Measurements from ENCODE around the gene PHF20. TPM values are rescaled to one million over a fixed set of nuclear protein-coding genes. Genes with fewer than 3 reads are reported as not detected.

Gene PHF20
- total and polyA plus RNA-seq, 2 of the 8 experiments (the other 6 are each of a cell fraction or from before 2014, with no cell fraction given), result 25.6 to 70.1 TPM

GRCh38 chr20:35866418-35867202 lies 94.8 kb downstream of the PHF20 start:
- 100% methylated on average over 1 of the region's 1 CpG; no CpG with 5 or more reads in 1 of the 2 experiments for WGBS, 2 experiments (ENCODE audit: extremely low coverage in 1 of 2, insufficient coverage in 1 of 2, insufficient read length in 1 of 2, insufficient replicate concordance in 2 of 2, low coverage in 1 of 2, low lambda C conversion rate in 2 of 2, missing lambda C conversion rate in 1 of 2)
- no peak for FAIRE-seq
- TF ChIP-seq CHD1 (IDR thresholded peaks at IDR 0.05; ENCODE audit: low read depth, low read length) (no peak), TEAD4 (IDR thresholded peaks at IDR 0.05; ENCODE audit: low read depth, low read length) (no peak), POU5F1 (IDR thresholded peaks at IDR 0.05; ENCODE audit: low read depth, low read length) (no peak), HDAC6 (IDR thresholded peaks at IDR 0.05; ENCODE audit: low read depth, low read length) (no peak), CREB1 (IDR thresholded peaks at IDR 0.05) (no peak), ATF3 (IDR thresholded peaks at IDR 0.05; ENCODE audit: insufficient read depth, low read depth, low read length) (no peak), POLR2AphosphoS5 (IDR thresholded peaks at IDR 0.05; ENCODE audit: low read depth, low read length) (no peak), RXRA (IDR thresholded peaks at IDR 0.05; ENCODE audit: insufficient read depth, low read depth, low read length) (no peak), TBP (IDR thresholded peaks at IDR 0.05; ENCODE audit: low read depth, low read length) (no peak), SP2 (IDR thresholded peaks at IDR 0.05; ENCODE audit: low read length) (no peak), EZH2 (IDR thresholded peaks at IDR 0.05; ENCODE audit: low read depth, low read length, severe bottlenecking) (no peak), ASH2L (IDR thresholded peaks at IDR 0.05; ENCODE audit: low read length) (no peak), GABPA (IDR thresholded peaks at IDR 0.05; ENCODE audit: borderline replicate concordance, insufficient read depth, low read length) (no peak)

More at GRCh38 chr20:35866418-35867202, 94.8 kb downstream of the PHF20 start:
- H4K5ac ChIP-seq (ENCODE audit: insufficient read length, low read depth, low read length), result no peak overlapping the region
- no peak for DNase-seq (ENCODE audit: low read depth in 1 of 2, low spot score in 2 of 2)
- no peak overlapping the region for H3K23ac ChIP-seq (ENCODE audit: insufficient read length)
- H3K27me3 ChIP-seq (replicated peaks in 1 of 4; ENCODE audit: control insufficient read depth in 3 of 4, extremely low read depth in 1 of 4, insufficient read depth in 3 of 4, low read length in 3 of 4), result no peaks in the 10 kb centered on the region
- H3K4me3 ChIP-seq (ENCODE audit: extremely low read depth in 1 of 4, insufficient read depth in 2 of 4, low read depth in 3 of 4, low read length in 4 of 4), result no peak overlapping the region
- H3K4me2 ChIP-seq (ENCODE audit: insufficient read depth in 1 of 2, low read depth in 2 of 2, low read length in 2 of 2), result no peak overlapping the region
- H2BK20ac ChIP-seq (ENCODE audit: low read length), result no peak overlapping the region
- no peak overlapping the region for H3K14ac ChIP-seq (ENCODE audit: insufficient read length)
- H3K18ac ChIP-seq (ENCODE audit: extremely low read depth, low read length), result no peak overlapping the region
- no peaks in the 10 kb centered on the region for H3K79me2 ChIP-seq (ENCODE audit: control insufficient read depth in 1 of 2, insufficient read depth in 2 of 2, low read length in 2 of 2)
- POLR2A ChIA-PET (ENCODE audit: partially characterized antibody), result no interaction called here
- CTCF ChIA-PET (ENCODE audit: partially characterized antibody), result interaction anchor here (0.6 to 2.2 kb wide), 3 partner anchors 17 to 353 kb away, joined by 3 to 9 read pairs (median 4); no protein-coding TSS in a partner anchor
- H3K9me3 ChIP-seq (ENCODE audit: insufficient read depth in 2 of 2, low read depth in 1 of 2, low read length in 1 of 2), result no peaks in the 10 kb centered on the region
- H2BK12ac ChIP-seq (ENCODE audit: low read depth, low read length), result no peak overlapping the region
- H3K9ac ChIP-seq (replicated peaks in 1 of 4; ENCODE audit: extremely low read depth in 1 of 4, low read depth in 3 of 4, low read length in 3 of 4), result no peak overlapping the region
- H2BK5ac ChIP-seq (ENCODE audit: low read depth, low read length), result no peak overlapping the region
- no peak overlapping the region for H2AFZ ChIP-seq (ENCODE audit: low read length)
- no peak overlapping the region for H4K91ac ChIP-seq (replicated peaks; ENCODE audit: insufficient read length, low read length)
- H3K23me2 ChIP-seq (ENCODE audit: low read depth, low read length), result peaks cover 2% of the 10 kb centered on the region; the same call in 1 of the 2 replicates
- H4K20me1 ChIP-seq (replicated peaks in 1 of 2; ENCODE audit: control insufficient read depth in 1 of 2, insufficient read depth in 2 of 2, low read length in 2 of 2), result no peaks in the 10 kb centered on the region
- no peak overlapping the region for H4K8ac ChIP-seq (ENCODE audit: extremely low read depth, insufficient read depth, low read length)
- no peak overlapping the region for H3K27ac ChIP-seq (ENCODE audit: low read depth, low read length)
- no peak overlapping the region for H2BK120ac ChIP-seq (replicated peaks; ENCODE audit: low read depth, low read length)
- no peak overlapping the region for H3K4ac ChIP-seq (replicated peaks; ENCODE audit: insufficient read length, low read depth, low read length)
- no peak overlapping the region for H2BK15ac ChIP-seq (ENCODE audit: low read length)
- no peaks in the 10 kb centered on the region for H3K79me1 ChIP-seq (ENCODE audit: low read depth, low read length)
- no peak overlapping the region for H2AK5ac ChIP-seq (ENCODE audit: low read depth, low read length)
- H3K56ac ChIP-seq (replicated peaks; ENCODE audit: insufficient read length, low read depth, low read length), result no peak overlapping the region
- H3K36me3 ChIP-seq (ENCODE audit: control insufficient read depth in 2 of 4, insufficient read depth in 4 of 4, low read length in 3 of 4), result peaks cover 0 to 8% (median 1%) of the 10 kb centered on the region in 4 experiments; a peak in 4 of 8 replicates
- no peaks in the 10 kb centered on the region for H3K4me1 ChIP-seq (replicated peaks in 1 of 4; ENCODE audit: control insufficient read depth in 3 of 4, insufficient read depth in 4 of 4, low read length in 3 of 4)
